RWPE2 (cell line): ENCODE measurements around the gene CROCC2.

Experiments used
- ATAC-seq: fragments of 200-7000 bp; cut with Tn5 transposase; 3 replicates; pipeline ENCODE4 v1.9.1; 2021; ENCODE audit warnings: low read depth
- DNase-seq: peaks from one replicate; pipeline ENCODE4 v3.0.0-alpha.2; 2020; ENCODE audit warnings: low spot score
- H3K27ac ChIP-seq: fragments of 450-650 bp; 2 replicates; pipeline ENCODE4 v1.5.1; 2017; ENCODE audit warnings: mild to moderate bottlenecking; ENCODE audit not compliant: poor library complexity, severe bottlenecking
- H3K27me3 ChIP-seq: fragments of 250-450 bp; sonication (Bioruptor Pico); 2 replicates; pipeline ENCODE4 v1.5.1; 2021; ENCODE audit warnings: mild to moderate bottlenecking, moderate library complexity; ENCODE audit not compliant: insufficient read depth, poor library complexity, severe bottlenecking
- H3K36me3 ChIP-seq: fragments of 250-450 bp; sonication (Bioruptor Pico); 2 replicates; pipeline ENCODE4 v1.5.1; 2020; ENCODE audit warnings: low read depth, mild to moderate bottlenecking, moderate library complexity
- H3K4me1 ChIP-seq: fragments of 250-450 bp; sonication (Bioruptor Pico); 2 replicates; pipeline ENCODE4 v1.5.1; 2021; ENCODE audit warnings: mild to moderate bottlenecking, moderate library complexity; ENCODE audit not compliant: insufficient read depth, poor library complexity, severe bottlenecking
- H3K4me3 ChIP-seq: fragments of 250-450 bp; sonication (Bioruptor Pico); 2 replicates; pipeline ENCODE4 v1.5.1; 2021; ENCODE audit warnings: mild to moderate bottlenecking, moderate library complexity; ENCODE audit not compliant: severe bottlenecking
- H3K9me3 ChIP-seq: fragments of 250-450 bp; sonication (Bioruptor Pico); 2 replicates; pipeline ENCODE4 v1.5.1; 2021; ENCODE audit warnings: mild to moderate bottlenecking, moderate library complexity; ENCODE audit not compliant: severe bottlenecking
- TF ChIP-seq, protein P1 (sequence below): fragments of 450-650 bp; IDR thresholded peaks from one replicate; pipeline ENCODE4 v1.5.1; 2017; ENCODE audit warnings: mild to moderate bottlenecking, moderate library complexity; ENCODE audit not compliant: poor library complexity, severe bottlenecking

Gene CROCC2

DNA sequence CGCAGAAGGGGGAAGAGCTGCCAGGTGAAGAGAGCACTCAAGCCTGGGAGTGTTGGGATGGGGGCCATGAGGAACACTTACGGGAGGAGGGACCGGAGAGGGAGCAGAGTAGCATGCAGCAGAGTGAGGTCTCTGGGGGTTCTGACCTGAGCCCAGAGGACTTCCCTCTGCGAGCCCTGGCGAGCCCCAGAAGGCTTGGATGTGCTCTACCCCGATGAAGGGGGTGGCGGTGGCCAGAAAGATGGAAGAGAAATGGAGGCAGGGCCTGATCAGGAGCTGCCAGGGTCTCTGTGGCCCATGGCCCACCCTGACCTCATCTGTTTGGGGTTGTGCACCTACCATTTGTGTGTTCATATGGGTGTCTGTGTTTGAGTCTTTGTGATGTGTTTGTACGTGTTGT is 42.0 kb downstream of the CROCC2 start:
- Histone ChIP-seq H3K4me1 (no peaks in the 10 kb centered on the region), H3K36me3 (no peaks in the 10 kb centered on the region), H3K27me3 (no peaks in the 10 kb centered on the region), H3K9me3 (no peaks in the 10 kb centered on the region), H3K4me3 (no peak overlapping the region), H3K27ac (no peak overlapping the region)
- DNase-seq (no peak), ATAC-seq (no peak)
- TF ChIP-seq, protein P1, sequence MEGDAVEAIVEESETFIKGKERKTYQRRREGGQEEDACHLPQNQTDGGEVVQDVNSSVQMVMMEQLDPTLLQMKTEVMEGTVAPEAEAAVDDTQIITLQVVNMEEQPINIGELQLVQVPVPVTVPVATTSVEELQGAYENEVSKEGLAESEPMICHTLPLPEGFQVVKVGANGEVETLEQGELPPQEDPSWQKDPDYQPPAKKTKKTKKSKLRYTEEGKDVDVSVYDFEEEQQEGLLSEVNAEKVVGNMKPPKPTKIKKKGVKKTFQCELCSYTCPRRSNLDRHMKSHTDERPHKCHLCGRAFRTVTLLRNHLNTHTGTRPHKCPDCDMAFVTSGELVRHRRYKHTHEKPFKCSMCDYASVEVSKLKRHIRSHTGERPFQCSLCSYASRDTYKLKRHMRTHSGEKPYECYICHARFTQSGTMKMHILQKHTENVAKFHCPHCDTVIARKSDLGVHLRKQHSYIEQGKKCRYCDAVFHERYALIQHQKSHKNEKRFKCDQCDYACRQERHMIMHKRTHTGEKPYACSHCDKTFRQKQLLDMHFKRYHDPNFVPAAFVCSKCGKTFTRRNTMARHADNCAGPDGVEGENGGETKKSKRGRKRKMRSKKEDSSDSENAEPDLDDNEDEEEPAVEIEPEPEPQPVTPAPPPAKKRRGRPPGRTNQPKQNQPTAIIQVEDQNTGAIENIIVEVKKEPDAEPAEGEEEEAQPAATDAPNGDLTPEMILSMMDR = no peak

DNA sequence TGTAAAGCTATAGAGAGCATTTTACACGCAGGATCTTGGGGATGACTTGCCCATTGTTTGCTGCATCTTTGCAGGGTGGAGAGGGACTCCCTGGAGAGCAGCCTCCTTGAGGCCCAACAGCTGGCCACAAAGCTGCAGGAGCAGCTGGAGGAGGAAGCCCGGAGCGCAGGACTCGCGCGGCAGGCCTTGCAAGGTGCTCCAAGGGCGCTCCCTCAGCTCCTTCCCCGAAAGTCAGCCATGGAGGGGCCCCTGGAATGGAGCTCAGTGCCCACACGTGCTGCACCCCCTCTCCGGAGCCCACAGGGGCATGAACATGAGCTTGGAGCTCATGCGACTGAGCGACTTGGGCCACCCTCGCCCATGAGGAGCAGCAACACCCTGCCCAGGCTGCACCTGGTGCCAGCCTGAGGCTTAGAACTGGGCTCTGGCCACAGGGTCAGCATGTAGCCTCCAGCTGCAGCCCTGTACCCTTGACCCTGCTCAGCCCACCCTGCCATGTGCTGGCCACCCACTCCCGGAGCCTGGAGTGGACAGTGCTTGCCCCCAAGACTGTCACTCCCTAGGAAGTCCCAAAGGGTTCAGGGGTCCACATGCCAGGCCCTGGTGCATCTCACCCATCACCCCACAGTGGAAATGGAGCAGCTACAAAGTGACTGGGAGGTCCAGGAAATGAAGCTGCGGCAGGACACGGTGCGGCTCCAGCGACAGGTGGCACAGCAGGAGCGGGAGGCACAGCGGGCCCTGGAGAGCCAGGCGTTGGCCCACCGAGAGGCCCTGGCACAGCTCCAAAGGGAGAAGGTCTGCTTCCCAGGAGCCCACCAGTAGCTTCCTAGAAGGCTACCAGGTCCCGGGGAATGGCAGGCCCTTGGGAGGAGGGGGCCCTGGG is 43.0 kb downstream of the CROCC2 start:
- H3K9me3 ChIP-seq = no peaks in the 10 kb centered on the region
- DNase-seq = no peak
- ATAC-seq = no peak
- no peaks in the 10 kb centered on the region for H3K4me1 ChIP-seq
- no peaks in the 10 kb centered on the region for H3K27me3 ChIP-seq
- TF ChIP-seq, protein P1 = no peak
- H3K27ac ChIP-seq = no peak overlapping the region
- no peak overlapping the region for H3K4me3 ChIP-seq
- H3K36me3 ChIP-seq = no peaks in the 10 kb centered on the region

DNA sequence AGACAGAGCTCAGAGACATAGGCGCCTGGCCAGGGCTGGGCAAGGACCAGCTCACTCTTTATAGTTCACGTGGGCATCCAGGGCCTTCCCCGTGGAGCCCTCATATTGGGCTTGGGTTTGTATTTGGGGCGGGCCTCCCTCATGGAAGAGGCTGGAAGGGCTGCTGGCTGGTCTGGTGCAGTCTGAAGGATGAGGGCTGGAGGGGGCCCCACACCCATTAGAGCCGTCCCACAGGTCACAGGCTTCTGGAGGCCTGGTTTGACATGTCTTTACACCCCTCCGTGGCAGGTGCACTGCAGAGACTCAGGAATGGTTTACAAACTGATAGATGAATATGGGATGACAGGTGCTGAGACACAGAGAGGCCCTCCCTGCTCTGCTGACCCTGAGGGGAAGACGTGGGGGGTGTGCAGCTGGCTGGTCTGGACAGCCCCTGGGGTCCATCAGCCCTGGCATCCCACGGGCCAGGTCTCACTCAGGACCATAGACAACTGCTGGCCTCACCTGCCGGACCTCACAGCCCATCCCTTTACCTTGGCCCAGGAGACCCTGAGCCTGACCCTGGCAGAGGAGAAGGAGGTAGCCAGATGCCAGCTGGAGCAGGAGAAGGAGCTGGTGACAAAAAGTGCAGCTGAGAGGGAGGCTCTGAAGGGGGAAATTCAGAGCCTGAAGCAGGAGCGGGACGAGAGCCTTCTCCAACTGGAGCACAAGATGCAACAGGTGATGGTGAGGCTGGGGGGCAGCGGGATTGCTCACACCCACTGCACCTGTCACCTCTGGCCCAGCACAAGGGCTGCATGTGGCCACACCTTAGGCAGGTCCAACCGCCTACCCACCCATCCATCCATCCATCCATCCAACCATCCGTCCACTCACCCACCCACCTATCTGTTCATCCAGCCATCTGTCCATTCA is 43.9 kb downstream of the CROCC2 start:
- Histone ChIP-seq H3K4me1 (no peaks in the 10 kb centered on the region), H3K9me3 (no peaks in the 10 kb centered on the region), H3K27ac (no peak overlapping the region), H3K4me3 (no peak overlapping the region), H3K27me3 (no peaks in the 10 kb centered on the region), H3K36me3 (no peaks in the 10 kb centered on the region)
- peak; percentile 28 for DNase-seq
- ATAC-seq = no peak
- TF ChIP-seq, protein P1 = no peak

DNA sequence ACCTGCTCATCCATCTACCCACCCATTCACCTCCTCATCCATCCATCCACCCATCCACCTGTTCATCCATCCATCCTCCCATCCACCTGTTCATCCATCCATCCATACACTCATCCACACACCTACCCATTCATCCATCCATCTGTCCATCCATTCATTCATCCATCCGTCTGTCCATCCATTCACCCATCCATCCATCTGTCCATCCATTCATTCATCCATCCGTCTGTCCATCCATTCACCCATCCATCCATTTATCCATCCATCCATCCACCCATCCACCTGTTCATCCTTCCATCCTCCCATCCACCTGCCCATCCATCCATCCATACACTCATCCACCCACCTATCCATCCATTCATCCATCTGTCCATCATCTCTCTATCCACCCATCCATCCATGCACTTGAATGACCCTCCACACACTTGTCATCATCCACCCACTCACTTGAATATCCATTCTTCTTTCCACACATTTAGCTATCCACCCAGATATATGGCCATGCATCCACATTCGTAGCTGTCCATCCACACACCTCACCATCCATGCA is 45.0 kb downstream of the CROCC2 start:
- no peaks in the 10 kb centered on the region for H3K36me3 ChIP-seq
- H3K4me1 ChIP-seq = no peaks in the 10 kb centered on the region
- no peak overlapping the region for H3K4me3 ChIP-seq
- no peak overlapping the region for H3K27ac ChIP-seq
- DNase-seq (no peak), ATAC-seq (no peak)
- no peaks in the 10 kb centered on the region for H3K9me3 ChIP-seq
- no peaks in the 10 kb centered on the region for H3K27me3 ChIP-seq
- TF ChIP-seq, protein P1 = no peak
